KG1 (cell line): ENCODE results near the gene NOL3.

ENCODE experiments used
- DNase-seq: peaks from one replicate; lab custom pipeline; 2025; lab: John Stamatoyannopoulos, UW

NOL3 gene

GRCh38 chr16:67206838-67207248 lies 36.5 kb downstream of the NOL3 start:
- DNase-seq, result no peak

GRCh38 chr16:67207249-67208091 lies 37.1 kb downstream of the NOL3 start:
- no peak for DNase-seq

GRCh38 chr16:67208154-67208896 lies 38.0 kb downstream of the NOL3 start:
- DNase-seq, result no peak

DNA sequence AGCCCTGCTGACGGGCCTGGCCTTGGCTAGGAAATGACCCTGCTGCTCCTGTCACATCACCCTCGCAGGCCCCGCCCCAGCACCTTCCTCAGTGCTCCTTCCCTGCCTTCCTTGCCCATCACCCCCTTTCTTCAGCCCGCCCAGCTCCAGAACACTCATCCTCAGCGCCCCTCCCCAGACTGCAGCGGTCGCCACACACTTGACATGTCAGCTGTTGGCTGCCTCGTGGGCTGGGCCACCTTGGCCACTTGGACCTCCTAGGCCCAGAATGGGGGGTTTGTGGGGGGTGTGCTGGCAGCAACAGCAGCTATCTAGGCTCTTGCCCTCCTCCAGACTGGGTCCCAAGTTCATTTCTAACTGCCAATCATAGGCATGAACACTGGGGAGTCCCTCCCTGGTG lies 39.2 kb downstream of the NOL3 start:
- no peak for DNase-seq

- no peak for DNase-seq
Measured at GRCh38 chr16:67210069-67210937, 40.0 kb downstream of the NOL3 start.

- no peak for DNase-seq
Measured at GRCh38 chr16:67211674-67212073, 41.3 kb downstream of the NOL3 start.

GRCh38 chr16:67212766-67213165 lies 42.4 kb downstream of the NOL3 start:
- DNase-seq, result no peak

- no peak for DNase-seq
Measured at GRCh38 chr16:67213197-67214019, 43.1 kb downstream of the NOL3 start.

- DNase-seq, result no peak
Measured at GRCh38 chr16:67215706-67216105, 45.4 kb downstream of the NOL3 start.

GRCh38 chr16:67216612-67217490 lies 46.5 kb downstream of the NOL3 start:
- DNase-seq, result no peak

- DNase-seq, result no peak
Measured at GRCh38 chr16:67223992-67224391, 53.7 kb downstream of the NOL3 start.
